Type B pancreatic cell (in vitro differentiated cells): Measurements from ENCODE around the gene IDH3G. TPM values are rescaled to one million over a fixed set of nuclear protein-coding genes. Genes with fewer than 3 reads are reported as not detected.

ENCODE experiments used
- DNase-seq: peaks from one replicate; pipeline ENCODE4 v3.0.0; 2021; ENCODE audit warnings: mixed read lengths; ENCODE audit not compliant: unreplicated experiment; ENCODE audit errors: extremely low spot score
- H3K27ac Mint-ChIP-seq: 2 replicates; pipeline ENCODE4 v1.8.0; 2021; ENCODE audit warnings: mild to moderate bottlenecking, mixed read lengths
- H3K27me3 Mint-ChIP-seq: 2 replicates; pipeline ENCODE4 v1.8.0; 2021; ENCODE audit warnings: mixed read lengths
- H3K36me3 Mint-ChIP-seq: 2 replicates; pipeline ENCODE4 v1.8.0; 2021; ENCODE audit warnings: mixed read lengths
- H3K4me1 Mint-ChIP-seq: one replicate; pipeline ENCODE4 v1.8.0; 2021; ENCODE audit warnings: mixed read lengths; ENCODE audit not compliant: unreplicated experiment
- H3K4me3 Mint-ChIP-seq: 2 replicates; pipeline ENCODE4 v1.8.0; 2021; ENCODE audit warnings: mild to moderate bottlenecking, mixed read lengths
- H3K9me3 Mint-ChIP-seq: 2 replicates; pipeline ENCODE4 v1.8.0; 2021; ENCODE audit warnings: mixed read lengths
- CTCF ChIP-seq: fragments of 200-600 bp; sonication (generic); conservative IDR thresholded peaks from 2 replicates; pipeline ENCODE4 v1.5.0; 2021; ENCODE audit warnings: antibody characterized with exemption, mild to moderate bottlenecking
- total RNA-seq: library from RNA; stranded (reverse); gene quantifications from 2 replicates; pipeline ENCODE4 v1.2.1, GENCODE V29; 2021; ENCODE audit warnings: low replicate concordance

The IDH3G gene
- total RNA-seq, 1 donor from 2014 or later: 50.0 TPM

- H3K4me1 Mint-ChIP-seq: no peaks in the 10 kb centered on the region
- no peak for DNase-seq
- H3K9me3 Mint-ChIP-seq: peaks cover 13% of the 10 kb centered on the region
- H3K36me3 Mint-ChIP-seq: peaks cover 9% of the 10 kb centered on the region
- peak overlapping the region; percentile 69 for H3K4me3 Mint-ChIP-seq
- no peak overlapping the region for H3K27ac Mint-ChIP-seq
- H3K27me3 Mint-ChIP-seq: peaks cover 47% of the 10 kb centered on the region
- no peak for TF ChIP-seq CTCF
Observed at GRCh38 chrX:153830640-153831428, 36.7 kb upstream of the IDH3G start.

- DNase-seq: no peak
- H3K36me3 Mint-ChIP-seq: peaks cover 9% of the 10 kb centered on the region
- H3K27ac Mint-ChIP-seq: no peak within 1 kb of the TSS
- peaks cover 13% of the 10 kb centered on the region for H3K9me3 Mint-ChIP-seq
- no peaks in the 10 kb centered on the region for H3K4me1 Mint-ChIP-seq
- no peak for TF ChIP-seq CTCF
- peaks cover 51% of the 10 kb centered on the region for H3K27me3 Mint-ChIP-seq
- H3K4me3 Mint-ChIP-seq: peak within 1 kb of the TSS; percentile 76
Observed at GRCh38 chrX:153829799-153830639, 35.8 kb upstream of the IDH3G start, which contains the start of gene PDZD4. Gene PDZD4, minus strand, starts transcription at chrX:153830544. Its CDS starts 246 bp downstream, at chrX:153830298.

GRCh38 chrX:153829549-153829798, 35.3 kb upstream of the IDH3G start:
- peak overlapping the region; percentile 76 for H3K4me3 Mint-ChIP-seq
- H3K27ac Mint-ChIP-seq: no peak overlapping the region
- peaks cover 13% of the 10 kb centered on the region for H3K9me3 Mint-ChIP-seq
- peaks cover 9% of the 10 kb centered on the region for H3K36me3 Mint-ChIP-seq
- no peaks in the 10 kb centered on the region for H3K4me1 Mint-ChIP-seq
- peaks cover 47% of the 10 kb centered on the region for H3K27me3 Mint-ChIP-seq
- DNase-seq: no peak
- TF ChIP-seq CTCF: no peak

- Mint-ChIP-seq H3K4me1 (no peaks in the 10 kb centered on the region), H3K4me3 (peak overlapping the region; percentile 76), H3K27me3 (peaks cover 46% of the 10 kb centered on the region), H3K9me3 (peaks cover 13% of the 10 kb centered on the region), H3K36me3 (peaks cover 9% of the 10 kb centered on the region), H3K27ac (no peak overlapping the region)
- DNase-seq: no peak
- TF ChIP-seq CTCF: no peak
Observed at GRCh38 chrX:153828723-153829548, 34.8 kb upstream of the IDH3G start.

- Mint-ChIP-seq H3K9me3 (peaks cover 13% of the 10 kb centered on the region), H3K4me3 (peak overlapping the region; percentile 44), H3K36me3 (peaks cover 9% of the 10 kb centered on the region), H3K4me1 (no peaks in the 10 kb centered on the region), H3K27me3 (peaks cover 46% of the 10 kb centered on the region), H3K27ac (no peak overlapping the region)
- TF ChIP-seq CTCF: no peak
- DNase-seq: no peak
Observed at GRCh38 chrX:153828308-153828707, 34.1 kb upstream of the IDH3G start.
